Astrocyte (in vitro differentiated cells and primary cell): ENCODE data around the gene DES.

Experiments used
- EZH2 ChIP-seq: IDR thresholded peaks from 2 replicates; pipeline ENCODE4 v1.6.1; 2012; ENCODE audit warnings: mild to moderate bottlenecking, low read length, inconsistent platforms; ENCODE audit not compliant: insufficient read depth
- TF ChIP-seq, protein P1 (sequence below): IDR thresholded peaks from 2 replicates; pipeline ENCODE4 v1.5.1; 2011; ENCODE audit warnings: low read depth, mild to moderate bottlenecking, inconsistent platforms, low read length, moderate library complexity; ENCODE audit not compliant: insufficient read depth

- TF ChIP-seq, protein P1, sequence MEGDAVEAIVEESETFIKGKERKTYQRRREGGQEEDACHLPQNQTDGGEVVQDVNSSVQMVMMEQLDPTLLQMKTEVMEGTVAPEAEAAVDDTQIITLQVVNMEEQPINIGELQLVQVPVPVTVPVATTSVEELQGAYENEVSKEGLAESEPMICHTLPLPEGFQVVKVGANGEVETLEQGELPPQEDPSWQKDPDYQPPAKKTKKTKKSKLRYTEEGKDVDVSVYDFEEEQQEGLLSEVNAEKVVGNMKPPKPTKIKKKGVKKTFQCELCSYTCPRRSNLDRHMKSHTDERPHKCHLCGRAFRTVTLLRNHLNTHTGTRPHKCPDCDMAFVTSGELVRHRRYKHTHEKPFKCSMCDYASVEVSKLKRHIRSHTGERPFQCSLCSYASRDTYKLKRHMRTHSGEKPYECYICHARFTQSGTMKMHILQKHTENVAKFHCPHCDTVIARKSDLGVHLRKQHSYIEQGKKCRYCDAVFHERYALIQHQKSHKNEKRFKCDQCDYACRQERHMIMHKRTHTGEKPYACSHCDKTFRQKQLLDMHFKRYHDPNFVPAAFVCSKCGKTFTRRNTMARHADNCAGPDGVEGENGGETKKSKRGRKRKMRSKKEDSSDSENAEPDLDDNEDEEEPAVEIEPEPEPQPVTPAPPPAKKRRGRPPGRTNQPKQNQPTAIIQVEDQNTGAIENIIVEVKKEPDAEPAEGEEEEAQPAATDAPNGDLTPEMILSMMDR = no peak
- TF ChIP-seq EZH2 = no peak
These were observed 18.3 kb upstream of the DES start for GRCh38 chr2:219399716-219400478.
